Mesenchymal stem cell (in vitro differentiated cells and primary cell): ENCODE measurements around the gene GALR2.

Experiments used
- DNase-seq: peaks from one replicate; pipeline ENCODE4 v3.0.0-alpha.2; 2013
- H2AFZ ChIP-seq: one replicate; pipeline ENCODE4 v1.6.1; 2013; ENCODE audit warnings: low read depth, mild to moderate bottlenecking, control low read depth, inconsistent platforms, low read length, moderate library complexity
- H2AK5ac ChIP-seq: 2 replicates; pipeline ENCODE4 v1.6.1; 2013; ENCODE audit warnings: low read length, moderate library complexity, mild to moderate bottlenecking, inconsistent platforms; ENCODE audit not compliant: severe bottlenecking
- H2BK120ac ChIP-seq: one replicate; pipeline ENCODE4 v1.6.1; 2013; ENCODE audit warnings: low read depth, mild to moderate bottlenecking, inconsistent platforms, low read length, moderate library complexity
- H2BK12ac ChIP-seq, 2 experiments: one replicate each; pipeline ENCODE4 v1.6.1; 2013; ENCODE audit warnings: inconsistent platforms in 2 of 2, low read length in 2 of 2, mild to moderate bottlenecking in 2 of 2, moderate library complexity in 2 of 2, control low read depth in 1 of 2
- H2BK15ac ChIP-seq: one replicate; pipeline ENCODE4 v1.6.1; 2013; ENCODE audit warnings: mild to moderate bottlenecking, low read depth, inconsistent platforms; ENCODE audit not compliant: poor library complexity, severe bottlenecking
- H2BK5ac ChIP-seq: 2 replicates; pipeline ENCODE4 v1.6.1; 2013; ENCODE audit warnings: low read depth, mild to moderate bottlenecking, low read length, control low read depth, inconsistent platforms; ENCODE audit not compliant: poor library complexity, severe bottlenecking
- H3K14ac ChIP-seq, 2 experiments: one replicate each; pipeline ENCODE4 v1.6.1; 2013; ENCODE audit warnings: inconsistent platforms in 2 of 2, low read length in 2 of 2, control low read depth in 1 of 2, mild to moderate bottlenecking in 1 of 2, moderate library complexity in 1 of 2
- H3K18ac ChIP-seq, 2 experiments: one replicate each; pipeline ENCODE4 v1.6.1; 2013; ENCODE audit warnings: inconsistent platforms in 2 of 2, low read length in 2 of 2, control low read depth in 1 of 2, low read depth in 1 of 2, mild to moderate bottlenecking in 1 of 2
- H3K23ac ChIP-seq, 2 experiments: one replicate each; pipeline ENCODE4 v1.6.1; 2013; ENCODE audit warnings: inconsistent platforms in 2 of 2, low read length in 2 of 2, mild to moderate bottlenecking in 2 of 2, moderate library complexity in 2 of 2, control low read depth in 1 of 2
- H3K27ac ChIP-seq: 2 replicates; pipeline ENCODE4 v1.5.1; 2013; ENCODE audit warnings: mild to moderate bottlenecking, moderate library complexity, low read length, control low read depth, inconsistent platforms; ENCODE audit not compliant: poor library complexity, severe bottlenecking
- H3K27me3 ChIP-seq, 2 experiments: 2 replicates each; pipeline versions ENCODE4 v1.6.1 to v1.7.0; 2013; ENCODE audit warnings: low read length in 2 of 2, mild to moderate bottlenecking in 2 of 2, moderate library complexity in 2 of 2, control low read depth in 1 of 2, inconsistent platforms in 1 of 2; ENCODE audit not compliant: control insufficient read depth in 1 of 2, insufficient read depth in 1 of 2
- H3K36me3 ChIP-seq, 2 experiments: 2 replicates each; pipeline versions ENCODE4 v1.6.1 to v1.7.0; 2013; ENCODE audit warnings: low read length in 2 of 2, control low read depth in 1 of 2, inconsistent platforms in 1 of 2, low read depth in 1 of 2, mild to moderate bottlenecking in 1 of 2; ENCODE audit not compliant: insufficient read depth in 2 of 2, control insufficient read depth in 1 of 2
- H3K4ac ChIP-seq, 2 experiments: one replicate each; pipeline ENCODE4 v1.6.1; 2013; ENCODE audit warnings: inconsistent platforms in 2 of 2, low read length in 2 of 2, mild to moderate bottlenecking in 2 of 2, moderate library complexity in 2 of 2, control low read depth in 1 of 2, low read depth in 1 of 2
- H3K4me1 ChIP-seq: 2 replicates; pipeline ENCODE4 v1.6.1; 2013; ENCODE audit warnings: low read depth, low read length, control low read depth; ENCODE audit not compliant: control insufficient read depth, insufficient read depth
- H3K4me2 ChIP-seq: 2 replicates; pipeline ENCODE4 v1.6.1; 2013; ENCODE audit warnings: low read length, mild to moderate bottlenecking, inconsistent platforms; ENCODE audit not compliant: poor library complexity, severe bottlenecking
- H3K4me3 ChIP-seq, 2 experiments: 2 replicates each; pipeline versions ENCODE4 v1.5.1 to v1.7.0; 2013; ENCODE audit warnings: low read length in 2 of 2, mild to moderate bottlenecking in 2 of 2, control low read depth in 1 of 2, low read depth in 1 of 2; ENCODE audit not compliant: insufficient read depth in 1 of 2
- H3K79me1 ChIP-seq: replicated peaks from 2 replicates; pipeline ENCODE4 v1.6.1; 2013; ENCODE audit warnings: mild to moderate bottlenecking, control low read depth, low read length, inconsistent platforms; ENCODE audit not compliant: poor library complexity, severe bottlenecking
- H3K9ac ChIP-seq: 2 replicates; pipeline ENCODE4 v1.7.0; 2013; ENCODE audit warnings: mild to moderate bottlenecking, low read length, moderate library complexity
- H3K9me3 ChIP-seq: 2 replicates; pipeline ENCODE4 v1.7.0; 2013; ENCODE audit warnings: mild to moderate bottlenecking, low read length; ENCODE audit not compliant: control insufficient read depth
- H4K8ac ChIP-seq: one replicate; pipeline ENCODE4 v1.6.1; 2013; ENCODE audit warnings: inconsistent platforms, mild to moderate bottlenecking, low read length, moderate library complexity
- H4K91ac ChIP-seq: one replicate; pipeline ENCODE4 v1.6.1; 2013; ENCODE audit warnings: mild to moderate bottlenecking, low read length, inconsistent platforms
- WGBS: methylation state at CpG from one replicate; pipeline ENCODE4 v1.1.7; 2013; ENCODE audit warnings: mixed read lengths; 5-methylcytosine and 5-hydroxymethylcytosine counted together

The GALR2 gene

DNA sequence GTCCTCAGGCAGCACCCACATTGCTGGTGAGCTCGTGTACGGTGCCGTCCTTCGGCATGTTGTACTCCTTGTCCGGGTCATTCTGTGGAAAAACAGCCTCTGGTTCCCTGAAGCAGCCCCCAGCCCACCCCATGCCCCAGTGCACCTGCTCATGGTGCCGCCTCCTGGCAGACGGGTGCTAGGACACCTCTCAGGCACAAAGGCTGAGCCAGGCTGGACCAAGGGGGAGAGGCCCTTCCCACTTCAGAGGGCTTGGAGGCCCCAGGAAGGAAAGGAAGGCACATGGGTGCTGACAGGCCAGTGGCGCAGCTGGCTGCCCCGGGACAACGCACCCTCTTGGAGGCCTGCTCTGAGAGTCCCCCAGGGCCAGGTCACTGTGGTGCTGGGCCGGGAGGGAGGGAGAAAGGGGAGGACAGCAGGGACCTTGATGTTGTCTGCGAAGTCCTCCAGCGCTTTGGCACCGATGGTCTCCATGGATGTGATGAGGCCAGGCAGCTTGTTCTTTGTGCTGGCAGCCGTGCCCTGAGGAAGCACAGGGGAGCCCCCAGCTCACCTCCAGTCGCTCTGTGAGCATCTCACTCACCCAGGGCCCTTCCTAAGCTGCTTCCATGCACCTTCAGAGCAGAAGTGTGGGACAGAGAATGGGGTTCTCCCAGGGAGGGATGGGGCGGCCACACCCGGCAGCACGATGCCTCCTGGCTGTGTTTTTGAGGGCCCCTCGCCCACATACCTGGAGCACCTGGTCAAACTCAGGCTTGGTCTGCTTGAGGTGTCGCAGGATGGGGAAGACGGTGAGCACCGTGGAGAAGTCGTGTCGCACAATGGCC is 13.7 kb downstream of the GALR2 start:
- DNase-seq: no peak

DNA sequence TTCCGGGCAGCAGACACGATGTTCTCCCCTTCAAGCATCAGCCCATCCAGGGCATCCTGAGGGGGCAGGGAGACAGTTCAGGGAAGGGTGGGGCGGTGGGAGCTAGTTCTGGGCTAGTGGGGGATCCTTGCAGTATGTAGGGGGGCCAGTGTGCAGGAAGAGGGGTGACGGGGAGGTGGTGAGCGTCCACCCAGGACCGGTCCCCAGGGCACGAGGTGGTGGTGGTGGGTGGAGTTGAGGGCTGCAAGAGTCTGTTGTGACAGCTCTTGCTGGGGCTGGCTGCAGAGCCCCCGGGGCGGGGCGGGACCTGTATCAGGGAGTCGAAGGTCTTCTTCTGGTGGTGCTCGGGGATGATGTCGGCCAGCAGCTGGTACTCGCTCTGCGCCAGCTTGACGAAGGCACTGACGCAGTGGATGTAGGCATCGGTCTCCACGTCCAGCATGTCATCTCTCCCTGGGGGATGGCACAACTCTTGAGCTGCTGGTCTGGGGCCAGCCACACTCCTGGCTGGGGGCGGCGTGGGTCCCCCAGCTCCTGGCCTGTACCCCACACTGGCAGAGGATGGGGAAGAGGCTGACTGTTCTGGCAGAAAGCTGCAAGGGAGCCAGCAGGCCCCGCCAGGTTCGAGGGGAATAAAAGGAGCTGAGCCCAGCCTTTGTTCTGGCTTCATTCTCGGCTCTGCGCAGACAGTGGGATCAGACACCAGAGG is 14.4 kb downstream of the GALR2 start:
- no peak overlapping the region for H3K27ac ChIP-seq
- H2AK5ac ChIP-seq: no peak overlapping the region
- no peak overlapping the region for H2BK15ac ChIP-seq
- 97% methylated on average over 25 of the region's 25 CpGs for WGBS
- H2BK5ac ChIP-seq: no peak overlapping the region
- no peak overlapping the region for H2BK12ac ChIP-seq
- H4K8ac ChIP-seq: no peak overlapping the region
- H3K4me1 ChIP-seq: no peaks in the 10 kb centered on the region
- no peak for DNase-seq
- H3K23ac ChIP-seq: no peak overlapping the region
- H3K9ac ChIP-seq: no peak overlapping the region
- no peak overlapping the region for H3K18ac ChIP-seq
- H2AFZ ChIP-seq: no peak overlapping the region
- H3K14ac ChIP-seq: no peak overlapping the region
- H3K79me1 ChIP-seq: peaks cover 49% of the 10 kb centered on the region
- H3K36me3 ChIP-seq: peaks cover 94 to 98% of the 10 kb centered on the region in 2 experiments
- no peaks in the 10 kb centered on the region for H3K9me3 ChIP-seq
- H2BK120ac ChIP-seq: no peak overlapping the region
- no peak overlapping the region for H4K91ac ChIP-seq
- H3K27me3 ChIP-seq: no peaks in the 10 kb centered on the region
- no peak overlapping the region for H3K4ac ChIP-seq
- no peak overlapping the region for H3K4me2 ChIP-seq
- no peak overlapping the region for H3K4me3 ChIP-seq

More for the DNA sequence above, 13.7 kb downstream of the GALR2 start:
- Histone ChIP-seq H3K36me3 (peaks cover 94 to 98% of the 10 kb centered on the region in 2 experiments), H3K4me1 (peaks cover 2% of the 10 kb centered on the region), H3K27me3 (no peaks in the 10 kb centered on the region), H2BK120ac (no peak overlapping the region), H4K8ac (no peak overlapping the region), H2BK15ac (no peak overlapping the region), H3K4ac (no peak overlapping the region), H2AFZ (no peak overlapping the region), H3K23ac (no peak overlapping the region), H2BK12ac (no peak overlapping the region), H3K4me2 (no peak overlapping the region), H3K18ac (no peak overlapping the region), H3K9ac (no peak overlapping the region), H3K79me1 (peaks cover 41% of the 10 kb centered on the region), H3K27ac (no peak overlapping the region), H3K9me3 (no peaks in the 10 kb centered on the region), H2BK5ac (no peak overlapping the region), H3K4me3 (no peak overlapping the region), H4K91ac (no peak overlapping the region), H3K14ac (no peak overlapping the region), H2AK5ac (no peak overlapping the region)
- 94% methylated on average over 25 of the region's 25 CpGs for WGBS

- no peak overlapping the region for H3K27ac ChIP-seq
- H3K4me2 ChIP-seq: no peak overlapping the region
- no peak overlapping the region for H2AFZ ChIP-seq
- H3K4me1 ChIP-seq: no peaks in the 10 kb centered on the region
- no peak overlapping the region for H2BK12ac ChIP-seq
- DNase-seq: no peak
- H2BK5ac ChIP-seq: no peak overlapping the region
- H3K23ac ChIP-seq: no peak overlapping the region
- WGBS: 97% methylated on average over 32 of the region's 32 CpGs
- H3K4me3 ChIP-seq: no peak overlapping the region
- H3K9ac ChIP-seq: no peak overlapping the region
- H3K4ac ChIP-seq: no peak overlapping the region
- H2BK15ac ChIP-seq: no peak overlapping the region
- H3K18ac ChIP-seq: no peak overlapping the region
- peaks cover 91 to 100% of the 10 kb centered on the region in 2 experiments for H3K36me3 ChIP-seq
- no peak overlapping the region for H3K14ac ChIP-seq
- H3K9me3 ChIP-seq: no peaks in the 10 kb centered on the region
- H4K91ac ChIP-seq: no peak overlapping the region
- H3K79me1 ChIP-seq: peaks cover 54% of the 10 kb centered on the region
- H2BK120ac ChIP-seq: no peak overlapping the region
- no peak overlapping the region for H2AK5ac ChIP-seq
- H4K8ac ChIP-seq: no peak overlapping the region
- no peaks in the 10 kb centered on the region for H3K27me3 ChIP-seq
Observed at GRCh38 chr17:76089680-76090516, 15.3 kb downstream of the GALR2 start.
